ENCODE results near the gene OTOF. TPM values are rescaled to one million over a fixed set of nuclear protein-coding genes. Genes with fewer than 3 reads are reported as not detected.

OTOF gene
- total RNA-seq, 1 experiment from 2014 or later: not detected

DNA sequence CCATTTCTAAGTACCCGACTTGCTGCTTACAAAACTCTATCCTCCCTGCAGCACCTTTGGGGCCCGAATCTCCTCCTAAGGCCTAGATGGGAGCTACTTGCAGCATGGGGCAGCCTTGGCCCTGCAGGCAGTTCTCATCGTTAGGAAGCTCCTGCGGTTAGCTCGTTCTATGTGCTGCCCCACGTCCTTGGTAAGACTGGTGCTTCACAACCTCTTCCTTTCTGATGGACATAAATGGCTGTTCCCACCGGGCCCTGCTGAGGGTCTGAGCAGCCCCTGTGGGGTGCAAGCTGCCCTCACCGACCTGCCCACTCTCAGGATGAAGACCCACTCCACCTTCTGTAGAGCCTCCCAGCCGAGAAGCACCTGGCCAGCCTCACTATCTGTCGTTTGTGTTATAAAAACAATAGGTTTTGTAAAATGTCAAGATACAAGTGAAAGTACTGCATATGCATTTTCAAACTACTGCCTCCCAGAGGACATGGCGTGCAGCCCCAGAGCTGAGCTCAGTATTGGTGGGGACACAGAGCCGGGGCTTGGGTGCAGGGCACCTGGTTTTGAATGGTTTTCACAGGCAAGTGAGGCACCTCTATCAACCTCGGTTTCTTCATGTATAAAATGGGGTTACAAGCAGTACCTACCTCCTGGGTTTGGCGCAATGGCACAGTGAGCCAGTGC lies 19.4 kb downstream of the OTOF start:
- H3K4me3 ChIP-seq (ENCODE audit: low read depth, low read length, poor library complexity, severe bottlenecking): no peak overlapping the region
- H3K27me3 ChIP-seq (replicated peaks; ENCODE audit: insufficient read depth, low read depth, low read length, poor library complexity): no peaks in the 10 kb centered on the region
- CTCF ChIA-PET: interaction anchor here (0.5 to 0.6 kb wide), 2 partner anchors 162 to 259 kb away, joined by 3 to 4 read pairs; no protein-coding TSS in a partner anchor
- no peaks in the 10 kb centered on the region for H3K36me3 ChIP-seq (ENCODE audit: insufficient read depth, low read length, poor library complexity, severe bottlenecking)
- no peaks in the 10 kb centered on the region for H3K9me3 ChIP-seq (ENCODE audit: low read depth, low read length, poor library complexity, severe bottlenecking)
- H3K27ac ChIP-seq (ENCODE audit: low read depth, low read length, poor library complexity, severe bottlenecking): no peak overlapping the region
- TF ChIP-seq, protein P1, sequence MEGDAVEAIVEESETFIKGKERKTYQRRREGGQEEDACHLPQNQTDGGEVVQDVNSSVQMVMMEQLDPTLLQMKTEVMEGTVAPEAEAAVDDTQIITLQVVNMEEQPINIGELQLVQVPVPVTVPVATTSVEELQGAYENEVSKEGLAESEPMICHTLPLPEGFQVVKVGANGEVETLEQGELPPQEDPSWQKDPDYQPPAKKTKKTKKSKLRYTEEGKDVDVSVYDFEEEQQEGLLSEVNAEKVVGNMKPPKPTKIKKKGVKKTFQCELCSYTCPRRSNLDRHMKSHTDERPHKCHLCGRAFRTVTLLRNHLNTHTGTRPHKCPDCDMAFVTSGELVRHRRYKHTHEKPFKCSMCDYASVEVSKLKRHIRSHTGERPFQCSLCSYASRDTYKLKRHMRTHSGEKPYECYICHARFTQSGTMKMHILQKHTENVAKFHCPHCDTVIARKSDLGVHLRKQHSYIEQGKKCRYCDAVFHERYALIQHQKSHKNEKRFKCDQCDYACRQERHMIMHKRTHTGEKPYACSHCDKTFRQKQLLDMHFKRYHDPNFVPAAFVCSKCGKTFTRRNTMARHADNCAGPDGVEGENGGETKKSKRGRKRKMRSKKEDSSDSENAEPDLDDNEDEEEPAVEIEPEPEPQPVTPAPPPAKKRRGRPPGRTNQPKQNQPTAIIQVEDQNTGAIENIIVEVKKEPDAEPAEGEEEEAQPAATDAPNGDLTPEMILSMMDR (conservative IDR thresholded peaks at IDR 0.05; ENCODE audit: low read depth, low read length): no peak
- no peak for TF ChIP-seq EZH2 (IDR thresholded peaks at IDR 0.05; ENCODE audit: borderline replicate concordance, low read depth, low read length, poor library complexity, severe bottlenecking)
- BruUV-seq (replicated peaks): no TSS peak
- no peak for DNase-seq (ENCODE audit: low spot score)
- H3K4me1 ChIP-seq (ENCODE audit: insufficient read depth, low read length, poor library complexity, severe bottlenecking): peaks cover 10% of the 10 kb centered on the region
- POLR2A ChIA-PET (ENCODE audit: low non-redundant PET): no interaction called here
- intact Hi-C loops (cut with micrococcal nuclease; ENCODE audit: unreplicated experiment): no loop called here

DNA sequence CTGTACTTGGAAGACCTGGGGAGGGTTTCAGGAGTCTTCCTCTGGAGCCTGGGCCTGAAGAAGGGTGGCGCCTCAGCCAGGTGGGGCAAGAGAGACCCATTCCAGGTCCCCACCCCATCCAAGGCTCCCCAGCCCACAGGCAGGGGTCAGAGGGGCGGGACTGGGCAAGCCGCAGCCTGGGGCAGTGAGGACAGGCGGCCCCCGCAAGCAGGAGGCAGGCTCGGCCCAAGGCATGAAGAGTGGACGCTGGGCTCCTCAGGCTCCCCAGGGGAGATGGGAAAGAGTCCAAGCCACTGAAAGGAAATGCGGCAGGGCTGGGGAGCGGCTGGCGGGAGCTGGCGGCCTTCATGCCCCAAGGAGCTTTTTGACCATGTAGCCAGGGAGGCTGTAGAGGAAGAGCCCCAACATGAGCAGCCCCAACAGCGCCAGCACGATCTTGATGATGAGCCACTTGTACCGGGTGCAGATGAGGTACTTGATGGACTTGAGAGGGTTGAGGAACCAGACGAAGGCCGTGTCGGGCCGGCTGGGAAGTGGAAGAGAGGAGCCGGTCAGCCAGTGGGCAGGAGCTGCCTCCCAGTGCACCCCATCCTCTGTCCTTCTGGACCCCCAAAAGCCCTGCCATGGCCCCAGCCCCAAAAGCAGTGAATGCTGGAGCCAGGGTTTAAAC lies 20.1 kb downstream of the OTOF start:
- TF ChIP-seq, protein P1 (conservative IDR thresholded peaks at IDR 0.05; ENCODE audit: low read depth, low read length): no peak
- TF ChIP-seq EZH2 (IDR thresholded peaks at IDR 0.05; ENCODE audit: borderline replicate concordance, low read depth, low read length, poor library complexity, severe bottlenecking): no peak
- H3K9me3 ChIP-seq (ENCODE audit: low read depth, low read length, poor library complexity, severe bottlenecking): no peaks in the 10 kb centered on the region
- no peak for DNase-seq (ENCODE audit: low spot score)
- no peak overlapping the region for H3K27ac ChIP-seq (ENCODE audit: low read depth, low read length, poor library complexity, severe bottlenecking)
- no peak overlapping the region for H3K4me3 ChIP-seq (ENCODE audit: low read depth, low read length, poor library complexity, severe bottlenecking)
- intact Hi-C loops (cut with micrococcal nuclease; ENCODE audit: unreplicated experiment): no loop called here
- H3K4me1 ChIP-seq (ENCODE audit: insufficient read depth, low read length, poor library complexity, severe bottlenecking): peaks cover 10% of the 10 kb centered on the region
- ChIA-PET CTCF (interaction anchor here (0.6 kb wide), 1 partner anchor 259 kb away, joined by 3 read pairs; no protein-coding TSS in a partner anchor), POLR2A (ENCODE audit: low non-redundant PET) (no interaction called here)
- H3K36me3 ChIP-seq (ENCODE audit: insufficient read depth, low read length, poor library complexity, severe bottlenecking): no peaks in the 10 kb centered on the region
- no peaks in the 10 kb centered on the region for H3K27me3 ChIP-seq (replicated peaks; ENCODE audit: insufficient read depth, low read depth, low read length, poor library complexity)
- BruUV-seq (replicated peaks): no TSS peak

DNA sequence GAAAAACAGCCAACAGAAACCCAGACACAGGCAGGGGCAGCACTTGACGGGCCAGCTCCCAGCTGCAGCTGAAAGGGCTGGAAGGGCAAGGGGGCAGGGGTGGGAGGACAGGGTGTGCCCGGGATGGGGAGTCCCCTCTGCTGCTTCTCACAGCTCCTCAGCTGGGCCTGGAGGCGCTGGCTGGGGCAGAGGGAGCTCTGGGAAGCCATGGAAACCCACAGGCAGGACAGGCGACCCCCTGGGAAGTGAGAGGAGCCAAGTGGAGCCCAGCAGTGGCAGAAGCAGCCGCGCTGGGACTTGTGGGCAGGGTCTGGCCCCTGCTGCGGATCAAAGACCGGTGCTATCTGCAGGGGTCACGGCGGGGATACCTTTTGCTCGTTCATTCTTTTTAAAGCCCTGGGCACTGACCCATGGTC lies 20.7 kb downstream of the OTOF start:
- Histone ChIP-seq H3K4me3 (ENCODE audit: low read depth, low read length, poor library complexity, severe bottlenecking) (no peak overlapping the region), H3K27ac (ENCODE audit: low read depth, low read length, poor library complexity, severe bottlenecking) (no peak overlapping the region), H3K27me3 (replicated peaks; ENCODE audit: insufficient read depth, low read depth, low read length, poor library complexity) (no peaks in the 10 kb centered on the region), H3K36me3 (ENCODE audit: insufficient read depth, low read length, poor library complexity, severe bottlenecking) (no peaks in the 10 kb centered on the region), H3K4me1 (ENCODE audit: insufficient read depth, low read length, poor library complexity, severe bottlenecking) (peaks cover 5% of the 10 kb centered on the region), H3K9me3 (ENCODE audit: low read depth, low read length, poor library complexity, severe bottlenecking) (no peaks in the 10 kb centered on the region)
- no peak for TF ChIP-seq EZH2 (IDR thresholded peaks at IDR 0.05; ENCODE audit: borderline replicate concordance, low read depth, low read length, poor library complexity, severe bottlenecking)
- TF ChIP-seq, protein P1 (conservative IDR thresholded peaks at IDR 0.05; ENCODE audit: low read depth, low read length): no peak
- DNase-seq (ENCODE audit: low spot score): no peak
- no TSS peak for BruUV-seq (replicated peaks)
- intact Hi-C loops (cut with micrococcal nuclease; ENCODE audit: unreplicated experiment): no loop called here
- ChIA-PET CTCF (no interaction called here), POLR2A (ENCODE audit: low non-redundant PET) (interaction anchor here (0.6 kb wide), 1 partner anchor 701 kb away, joined by 12 read pairs; no protein-coding TSS in a partner anchor)

Data from A673 (cell line).